Fibroblast of skin of abdomen (primary cell): ENCODE results near the gene SLC20A1.
"Not testable (repeated sequence)": the region's sequence is repeated elsewhere in the genome, so short reads cannot be mapped to it uniquely, and the experiment has no call there.

Source experiments
- DNase-seq: peaks from one replicate; pipeline ENCODE4 v3.0.0-alpha.2; 2013

SLC20A1 gene

DNA sequence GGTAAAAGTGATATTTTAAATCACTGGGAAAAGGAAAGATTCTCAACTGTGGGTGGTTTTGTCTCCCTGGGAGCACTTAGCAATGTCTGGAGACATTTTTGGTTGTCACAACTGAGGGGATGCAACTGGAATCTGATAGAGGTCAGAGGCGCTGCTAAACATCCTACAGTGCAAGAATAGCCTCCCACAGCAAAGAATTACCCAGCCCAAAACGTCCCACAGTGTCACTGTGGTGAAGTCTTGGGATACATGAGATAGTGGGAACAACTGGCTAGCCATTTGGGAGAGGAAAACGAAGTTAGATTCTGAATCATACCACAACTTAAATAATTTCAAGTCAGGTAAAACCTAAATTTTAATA, 38.7 kb downstream of the SLC20A1 start:
- no peak for DNase-seq

DNA sequence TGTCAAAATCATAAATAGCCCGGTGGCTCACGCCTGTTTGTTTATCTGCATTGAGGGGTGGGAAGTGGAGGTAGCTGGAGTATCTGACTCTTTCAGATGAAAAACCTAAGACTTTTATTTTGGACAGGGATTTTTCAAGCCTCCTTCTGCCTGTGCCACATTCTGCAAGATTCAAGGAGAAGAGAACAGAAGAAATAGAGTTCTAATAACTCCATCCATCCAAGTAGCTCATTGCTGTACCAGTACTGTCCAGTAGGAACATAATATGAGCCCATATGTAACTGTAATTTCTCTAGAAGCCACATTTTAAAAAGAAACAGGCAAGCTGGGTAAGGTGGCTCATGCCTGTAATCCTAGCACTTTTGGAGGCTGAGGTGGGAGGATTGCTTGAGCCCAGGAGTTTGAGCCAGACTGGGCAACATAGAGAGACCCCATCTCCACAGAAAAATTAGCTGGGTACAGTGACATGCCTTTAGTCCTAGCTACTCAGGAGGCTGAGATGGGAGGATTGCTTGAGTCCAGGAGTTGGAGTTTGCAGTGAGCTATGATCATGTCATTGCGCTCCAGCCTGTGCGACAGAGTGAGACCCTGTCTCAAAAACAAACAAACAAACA, 39.6 kb downstream of the SLC20A1 start:
- no peak for DNase-seq

DNA sequence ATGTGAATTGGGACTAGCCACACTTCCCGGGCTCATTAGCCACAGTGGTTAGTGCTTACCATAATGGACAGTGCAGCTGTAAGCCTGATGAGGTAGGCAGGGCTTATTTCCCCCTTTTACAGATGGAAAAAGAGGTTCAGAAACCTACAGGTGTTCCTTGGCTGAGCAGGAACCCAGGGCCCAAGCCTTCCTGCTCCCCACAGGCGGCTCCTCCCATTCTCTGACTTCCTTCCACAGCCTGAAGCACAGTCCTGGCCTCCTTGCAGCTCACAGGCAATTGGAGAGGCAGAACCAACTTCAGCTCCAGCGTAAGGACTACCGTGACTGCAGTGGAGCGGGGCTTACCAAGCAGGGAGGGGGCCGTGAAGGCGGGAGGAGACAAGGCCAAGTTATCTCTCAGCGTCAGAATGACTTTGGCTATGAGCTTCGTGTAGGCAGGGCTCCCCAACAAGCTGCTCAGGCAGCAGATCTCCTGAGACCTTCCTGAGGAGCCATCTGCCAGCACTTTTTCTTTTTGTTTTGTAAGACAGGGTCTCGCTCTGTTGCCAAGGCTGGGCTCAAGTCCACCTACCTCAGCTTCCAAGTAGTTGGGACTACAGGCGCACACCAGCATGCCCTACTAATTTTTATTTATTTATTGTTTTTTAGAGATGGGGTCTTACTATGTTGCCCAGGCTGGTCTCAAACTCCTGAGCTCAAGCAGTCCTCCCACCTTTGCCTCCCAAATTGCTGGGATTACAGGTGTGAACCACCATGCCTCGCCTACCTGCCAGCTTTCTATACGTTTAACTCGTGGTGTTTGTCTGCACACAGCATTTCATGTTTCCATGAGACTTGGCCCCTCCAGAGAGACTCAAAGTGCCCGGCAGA, 40.8 kb downstream of the SLC20A1 start:
- no peak for DNase-seq

DNA sequence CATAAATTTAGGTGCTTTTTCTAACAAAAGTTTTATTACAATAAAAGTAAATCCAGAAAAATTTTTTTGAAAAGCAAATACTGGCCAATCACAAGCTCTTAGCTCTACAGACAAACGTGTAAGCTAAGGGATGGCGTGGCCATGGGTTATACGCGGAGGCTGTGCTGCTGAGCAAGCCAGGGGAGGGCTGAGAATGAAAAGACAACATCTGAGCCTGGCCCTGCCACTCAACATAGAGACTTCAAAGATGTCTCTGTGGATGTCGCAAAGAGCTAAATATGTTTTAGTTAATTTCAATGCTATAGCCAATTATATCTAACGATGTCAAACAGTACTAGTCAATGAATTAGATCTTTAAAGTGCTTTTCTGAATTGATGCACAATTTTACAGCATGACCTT, 41.8 kb downstream of the SLC20A1 start:
- no peak for DNase-seq

DNA sequence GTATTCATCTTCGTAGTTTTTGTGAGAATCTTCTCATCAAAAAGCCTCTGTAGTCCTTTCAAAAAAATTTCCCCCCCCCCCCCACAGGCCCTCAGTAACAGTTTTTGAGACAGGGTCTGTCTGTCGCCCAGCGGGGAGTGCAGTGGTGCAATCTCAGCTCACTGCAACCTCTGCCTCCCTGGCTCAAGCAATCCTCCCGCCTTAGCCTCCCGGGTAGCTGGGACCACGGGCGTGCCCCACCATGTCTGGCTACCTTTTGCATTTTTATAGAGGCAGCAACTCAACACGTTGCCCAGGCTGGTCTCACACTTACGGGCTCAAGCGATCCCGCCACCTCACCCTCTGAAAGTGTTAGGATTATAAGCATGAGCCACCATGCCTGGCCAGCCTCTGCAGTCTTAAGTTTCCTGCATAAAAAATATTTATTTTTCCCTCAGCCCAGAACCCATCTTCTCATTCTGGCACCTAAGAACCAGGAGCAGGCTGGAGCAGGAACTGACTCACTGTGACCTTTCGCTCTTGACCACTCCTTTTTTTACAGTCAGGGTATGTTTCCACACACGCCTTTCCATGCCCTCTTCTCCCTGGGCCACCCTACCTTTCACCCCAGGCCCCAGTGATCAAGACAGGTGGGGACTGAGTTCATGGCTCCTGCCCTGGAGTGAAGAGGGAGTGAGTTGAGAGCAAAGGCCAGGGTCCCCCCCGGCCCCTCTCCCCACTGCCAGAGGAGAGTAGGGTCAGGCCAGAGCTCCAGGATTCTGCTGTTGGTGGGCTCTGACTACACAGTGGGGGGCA, 42.5 kb downstream of the SLC20A1 start:
- DNase-seq, result no peak

DNA sequence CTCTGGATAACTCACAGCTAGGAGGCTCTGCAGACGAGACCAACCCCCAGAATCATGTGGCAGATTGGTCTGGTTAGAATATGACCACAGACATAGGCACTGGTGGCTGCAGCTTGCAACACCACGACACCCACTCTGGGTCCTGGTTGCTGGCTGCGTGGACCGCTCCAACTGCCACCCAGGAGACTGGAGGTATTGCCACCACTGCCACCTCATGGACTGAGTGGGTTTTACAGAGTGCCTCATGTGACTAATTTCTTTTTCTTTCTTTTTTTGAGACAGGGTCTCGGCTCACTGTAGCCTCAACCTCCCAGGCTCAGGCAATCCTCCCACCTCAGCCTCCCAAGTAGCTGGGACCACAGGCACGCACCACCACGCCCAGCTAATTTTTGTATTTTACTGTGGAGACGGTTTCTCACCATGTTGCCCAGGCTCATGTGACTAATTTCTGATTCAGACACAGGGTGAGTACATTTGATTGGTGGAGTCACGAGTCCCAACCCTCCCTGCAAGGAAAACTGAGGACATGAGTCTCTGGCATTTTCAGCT, 45.2 kb downstream of the SLC20A1 start:
- peak; percentile 21 for DNase-seq

DNA sequence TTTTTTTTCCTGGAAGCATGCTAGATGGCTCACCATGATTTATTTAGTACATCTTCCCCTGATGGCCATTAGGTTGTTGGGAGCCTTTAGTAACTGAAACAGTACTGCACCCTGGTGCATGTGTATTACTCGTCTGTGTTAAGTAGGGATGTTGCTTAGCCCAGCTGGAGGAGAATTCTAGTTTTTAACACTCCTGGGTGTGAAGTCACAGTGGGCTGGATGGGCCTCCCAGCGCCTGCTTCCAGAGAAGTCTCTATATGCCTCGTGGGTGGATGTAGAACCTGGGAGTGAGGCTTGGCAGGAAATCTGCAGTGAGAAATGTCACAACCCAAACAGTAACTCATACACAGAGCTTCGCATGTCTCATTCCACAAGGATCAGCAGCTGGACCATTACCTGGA, 46.1 kb downstream of the SLC20A1 start:
- no peak for DNase-seq

DNA sequence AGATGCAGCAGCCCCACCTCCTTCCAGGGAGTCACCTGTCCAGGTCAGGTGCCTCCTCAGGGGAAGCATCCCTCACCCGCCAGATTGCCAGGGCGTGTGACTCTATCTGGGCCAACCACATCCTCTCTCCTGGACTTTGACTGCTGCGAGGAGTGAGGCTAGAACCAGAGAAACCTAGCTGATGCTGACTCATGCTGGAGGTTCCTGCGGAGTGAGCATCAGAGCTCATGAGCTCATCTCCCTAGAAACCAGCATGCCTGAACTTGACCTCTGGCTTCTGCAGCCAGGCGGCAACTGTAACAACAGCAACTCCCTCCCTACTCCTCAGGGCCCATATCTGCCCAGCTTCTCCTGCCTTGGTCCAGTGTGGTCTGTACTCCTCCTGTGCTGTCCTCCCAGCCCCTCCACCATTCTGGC, 46.8 kb downstream of the SLC20A1 start:
- peak; percentile 83 for DNase-seq

DNA sequence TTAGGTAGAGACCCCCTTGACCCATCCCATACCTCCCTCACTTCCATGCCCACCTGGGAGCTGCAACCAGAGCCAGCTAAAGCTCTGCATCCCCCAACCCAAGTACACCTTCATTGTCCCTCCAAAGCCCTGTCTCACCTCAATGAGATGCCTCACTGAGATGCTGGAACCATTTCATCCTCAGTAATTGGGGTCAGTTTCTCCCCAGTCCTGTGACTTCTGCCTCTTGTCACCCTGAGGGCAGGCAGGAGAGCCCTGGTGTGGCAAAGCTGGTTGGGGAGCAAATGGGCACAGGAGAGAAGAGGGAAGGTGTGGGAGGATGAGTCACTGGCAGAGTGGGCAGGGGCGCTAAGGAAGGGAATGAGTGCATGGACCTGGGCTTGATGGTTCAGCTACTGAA, 47.2 kb downstream of the SLC20A1 start:
- no peak for DNase-seq

DNA sequence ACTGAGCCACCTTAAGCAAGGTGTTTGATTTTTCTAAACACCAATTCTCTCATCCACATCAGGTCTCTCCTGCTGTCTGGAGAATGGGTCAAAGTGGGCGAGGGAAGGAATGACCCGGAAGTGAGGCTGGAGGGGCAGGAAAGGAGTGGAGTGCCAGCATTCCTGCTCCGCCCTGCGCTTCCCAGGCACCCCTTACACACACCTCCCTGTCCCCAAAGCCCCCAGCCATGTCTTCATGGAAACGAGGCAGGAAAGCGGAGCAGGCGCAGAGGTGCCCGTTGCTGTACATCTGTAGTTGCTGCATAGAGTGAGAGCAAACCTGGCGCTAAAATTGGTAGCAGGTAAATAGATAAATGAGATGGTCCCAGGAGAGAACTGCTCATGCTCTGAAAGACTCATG, 47.9 kb downstream of the SLC20A1 start:
- no peak for DNase-seq

DNA sequence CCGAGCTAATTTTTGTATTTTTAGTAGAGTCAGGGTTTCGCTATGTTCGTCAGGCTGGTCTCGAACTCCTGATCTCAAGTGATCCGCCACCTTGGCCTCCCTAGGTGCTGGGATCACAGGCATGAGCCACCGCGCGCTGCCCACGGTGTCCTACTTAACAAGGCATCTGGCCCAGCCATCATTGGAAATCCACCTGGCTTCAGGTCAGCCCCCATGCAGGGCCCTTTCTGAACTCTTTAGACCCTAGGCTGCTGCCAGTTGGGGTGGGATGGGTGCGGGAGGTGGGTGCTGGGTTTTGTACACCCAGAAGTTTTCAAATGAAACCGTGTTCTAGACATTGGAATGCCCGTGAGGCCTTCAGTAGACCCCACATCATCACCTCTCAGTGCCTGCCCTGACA, 48.4 kb downstream of the SLC20A1 start:
- no peak for DNase-seq

DNA sequence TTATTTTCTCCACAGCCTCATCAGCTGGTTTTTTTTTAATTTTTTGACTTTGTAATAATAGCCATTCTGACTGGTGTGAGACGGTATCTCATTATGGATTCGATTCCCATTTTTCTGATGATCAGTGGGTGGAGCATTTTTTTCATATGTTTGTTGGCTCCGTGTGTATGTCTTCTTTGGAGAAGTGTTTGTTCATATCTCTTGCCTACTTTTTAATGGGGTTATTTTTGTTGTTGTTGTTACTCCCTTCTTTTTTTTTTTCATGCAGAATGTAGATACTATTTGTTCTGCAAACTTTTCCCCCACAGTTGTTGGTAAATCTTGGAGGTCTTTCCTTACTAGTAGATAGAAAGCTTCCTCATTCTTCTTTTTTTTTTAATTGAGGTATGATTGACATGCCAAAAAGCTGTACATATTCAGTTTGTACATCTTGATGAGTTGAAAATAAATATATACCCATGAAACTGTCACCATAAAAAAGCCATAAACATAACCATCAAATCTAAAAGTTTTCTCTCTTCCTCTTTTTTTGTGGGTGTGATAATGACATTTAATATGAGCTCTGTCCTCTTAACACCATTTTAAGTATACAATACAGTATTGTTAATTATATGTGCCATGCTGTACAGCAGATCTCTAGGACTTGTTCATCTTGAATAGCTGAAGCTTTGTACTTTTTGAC, 53.2 kb downstream of the SLC20A1 start:
- DNase-seq, result no peak

DNA sequence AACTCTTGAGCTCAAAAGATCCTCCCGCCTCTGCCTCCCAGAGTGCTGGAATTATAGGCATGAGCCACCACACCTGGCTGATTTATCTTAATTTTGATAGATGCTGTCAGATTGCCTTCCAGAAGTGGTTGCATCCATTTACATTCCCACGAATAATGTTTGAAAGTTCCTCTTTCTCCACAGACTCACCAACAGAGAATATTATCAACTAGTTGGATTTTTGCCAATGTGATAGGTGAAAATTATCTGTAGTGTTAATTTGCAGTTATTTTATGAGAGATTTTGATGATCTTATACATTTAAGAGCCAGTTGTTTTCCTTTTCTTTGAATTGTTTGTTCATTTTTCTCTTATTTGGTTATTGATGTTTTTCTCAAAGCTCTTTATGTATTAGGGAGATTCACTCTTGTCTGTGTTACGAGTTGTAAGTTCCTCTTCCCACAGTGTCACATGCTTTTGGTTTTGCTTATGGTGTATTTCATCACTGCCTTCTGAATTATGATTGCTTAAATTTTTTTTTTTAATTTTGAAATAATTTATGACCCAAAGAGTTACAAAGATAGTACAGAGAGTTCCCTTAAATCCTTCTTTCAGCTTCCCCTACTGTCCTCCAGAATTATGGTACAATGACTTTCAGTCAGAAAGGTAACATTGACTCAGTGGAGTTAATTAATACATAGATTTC, 54.4 kb downstream of the SLC20A1 start:
- DNase-seq, result no peak

DNA sequence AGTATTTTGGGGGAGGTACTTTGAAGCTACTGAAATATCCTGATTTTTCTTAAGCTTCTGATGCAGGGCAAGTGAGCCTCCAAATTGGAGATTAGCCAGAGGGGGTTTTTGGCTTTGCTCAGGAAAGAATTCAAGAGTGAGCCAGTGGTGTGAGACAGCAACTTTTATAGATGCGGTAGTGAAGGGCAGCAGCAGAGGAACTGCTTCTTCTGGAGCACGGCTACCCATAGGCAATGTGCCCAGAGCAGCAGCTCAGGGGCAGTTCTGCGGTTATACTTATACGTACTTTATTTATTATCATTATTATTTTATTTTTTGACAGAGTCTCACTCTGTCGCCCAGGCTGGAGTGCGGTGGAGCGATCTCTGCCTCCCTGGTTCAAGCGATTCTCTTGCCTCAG, 55.3 kb downstream of the SLC20A1 start:
- DNase-seq, result no peak

DNA sequence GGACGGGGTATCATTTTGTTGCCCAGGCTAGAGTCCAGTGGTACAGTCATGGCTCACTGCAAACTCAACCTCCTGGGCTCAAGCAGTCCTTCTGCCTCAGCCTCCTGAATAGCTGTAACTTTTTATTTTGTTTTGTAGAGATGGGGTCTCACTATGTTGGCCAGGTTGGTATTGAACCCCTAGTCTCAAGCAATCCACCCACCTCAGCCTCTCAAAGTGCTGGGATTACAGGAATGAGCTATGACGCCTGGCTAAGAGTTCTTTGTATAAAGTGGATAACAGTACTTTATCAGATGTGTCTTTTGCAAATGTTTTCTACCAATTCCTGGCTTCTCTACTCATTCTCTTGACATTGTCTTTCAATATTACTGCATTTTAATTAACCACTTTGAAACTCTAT, 57.9 kb downstream of the SLC20A1 start:
- DNase-seq, result no peak

DNA sequence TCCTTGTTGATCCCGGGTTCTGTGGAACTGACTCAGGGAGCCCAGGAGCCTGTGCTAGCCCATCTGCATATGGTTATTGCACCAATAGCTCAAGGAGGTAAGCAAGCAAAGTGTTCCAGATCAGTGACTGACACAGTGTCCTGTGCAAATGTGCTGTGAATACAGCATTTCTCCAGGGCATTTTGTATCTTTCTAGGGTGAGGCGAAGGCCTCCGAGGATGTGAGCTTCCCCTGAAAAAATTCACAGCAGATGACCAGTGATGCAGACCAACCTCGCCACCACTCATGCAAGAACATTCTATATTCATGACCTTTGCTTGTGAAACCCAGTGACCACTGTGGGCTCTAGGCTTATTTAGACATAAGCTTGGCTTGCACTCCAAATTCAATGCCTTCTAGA, 59.8 kb downstream of the SLC20A1 start:
- DNase-seq, result no peak

DNA sequence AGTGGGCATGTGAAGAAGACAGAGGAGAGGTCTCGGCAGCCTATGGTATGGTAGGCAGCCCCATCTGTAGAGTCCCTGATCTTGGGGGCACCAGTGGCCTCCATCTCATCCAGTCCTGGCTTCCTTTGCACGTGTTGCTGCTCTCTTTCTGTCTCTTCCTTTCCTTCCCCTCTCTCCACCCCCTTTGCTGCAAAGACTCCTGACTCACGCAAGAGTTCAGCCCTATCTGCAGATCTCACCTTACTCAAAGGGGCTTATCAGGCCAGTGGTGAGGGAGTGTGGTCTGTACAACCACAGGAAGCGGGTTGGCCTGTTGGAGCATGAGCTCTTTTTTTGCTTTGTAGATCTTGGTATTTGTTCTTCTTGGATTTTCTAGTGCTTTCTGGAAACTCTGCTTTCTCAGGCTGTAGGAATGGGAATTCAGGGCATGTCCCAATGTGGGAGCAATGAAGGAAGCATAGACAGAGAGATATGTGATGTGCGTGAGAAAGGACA, 60.5 kb downstream of the SLC20A1 start:
- DNase-seq, result peak; percentile 35

DNA sequence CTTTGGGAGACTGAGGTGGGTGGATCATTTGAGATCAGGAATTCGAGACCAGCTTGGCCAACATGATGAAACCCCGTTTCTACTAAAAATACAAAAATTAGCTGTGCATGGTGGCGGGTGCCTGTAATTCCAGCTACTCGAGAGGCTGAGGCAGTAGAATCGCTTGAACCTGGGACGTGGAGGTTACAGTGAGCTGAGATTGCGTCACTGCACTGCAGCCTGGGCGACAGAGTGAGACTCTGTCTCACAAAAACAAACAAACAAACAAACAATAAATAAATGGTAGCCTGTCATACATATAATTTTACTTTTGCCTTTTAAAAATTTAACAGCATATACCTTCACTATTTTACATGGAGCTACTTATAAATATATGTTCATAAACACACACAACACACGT, 61.2 kb downstream of the SLC20A1 start:
- DNase-seq, result not testable (repeated sequence)

DNA sequence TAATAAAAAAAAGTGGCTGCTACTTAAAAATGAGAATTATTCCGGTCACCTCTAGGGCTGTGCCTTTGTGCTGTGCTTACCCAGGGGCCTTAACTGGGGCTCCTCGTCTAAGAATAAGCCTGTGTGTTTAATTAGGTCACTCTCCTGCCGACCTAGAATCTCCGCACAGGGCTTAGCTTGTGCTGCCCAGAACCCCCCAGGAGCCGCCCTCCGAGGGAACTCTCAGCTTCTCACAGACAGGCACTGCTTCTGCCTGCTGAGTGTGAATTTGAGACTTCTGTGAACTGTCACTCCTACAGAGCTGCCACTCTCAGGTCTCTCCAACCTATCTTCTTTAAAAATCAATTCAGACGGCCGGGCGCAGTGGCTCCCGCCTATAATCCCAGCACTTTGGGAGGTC, 63.2 kb downstream of the SLC20A1 start:
- no peak for DNase-seq

DNA sequence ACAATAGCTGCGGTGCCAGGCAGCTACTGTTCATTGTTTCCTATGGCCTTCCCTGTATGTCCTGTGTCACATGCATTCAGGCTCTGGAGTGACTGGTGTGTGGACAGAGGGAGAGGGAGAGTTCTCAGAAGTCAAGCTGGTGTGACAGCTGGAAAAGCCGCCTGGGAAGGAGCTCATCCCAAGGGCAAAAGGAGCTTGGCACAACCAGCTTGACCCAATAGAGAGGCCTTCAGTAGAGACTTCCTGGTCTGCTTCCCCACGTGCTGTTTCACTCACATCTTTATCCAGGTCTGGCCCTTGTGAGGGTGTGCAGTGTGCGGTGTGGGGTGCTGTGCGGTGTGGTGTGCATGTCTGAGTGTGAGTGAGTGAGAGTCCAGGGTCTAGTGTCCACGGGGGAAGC, 64.0 kb downstream of the SLC20A1 start:
- DNase-seq, result no peak

DNA sequence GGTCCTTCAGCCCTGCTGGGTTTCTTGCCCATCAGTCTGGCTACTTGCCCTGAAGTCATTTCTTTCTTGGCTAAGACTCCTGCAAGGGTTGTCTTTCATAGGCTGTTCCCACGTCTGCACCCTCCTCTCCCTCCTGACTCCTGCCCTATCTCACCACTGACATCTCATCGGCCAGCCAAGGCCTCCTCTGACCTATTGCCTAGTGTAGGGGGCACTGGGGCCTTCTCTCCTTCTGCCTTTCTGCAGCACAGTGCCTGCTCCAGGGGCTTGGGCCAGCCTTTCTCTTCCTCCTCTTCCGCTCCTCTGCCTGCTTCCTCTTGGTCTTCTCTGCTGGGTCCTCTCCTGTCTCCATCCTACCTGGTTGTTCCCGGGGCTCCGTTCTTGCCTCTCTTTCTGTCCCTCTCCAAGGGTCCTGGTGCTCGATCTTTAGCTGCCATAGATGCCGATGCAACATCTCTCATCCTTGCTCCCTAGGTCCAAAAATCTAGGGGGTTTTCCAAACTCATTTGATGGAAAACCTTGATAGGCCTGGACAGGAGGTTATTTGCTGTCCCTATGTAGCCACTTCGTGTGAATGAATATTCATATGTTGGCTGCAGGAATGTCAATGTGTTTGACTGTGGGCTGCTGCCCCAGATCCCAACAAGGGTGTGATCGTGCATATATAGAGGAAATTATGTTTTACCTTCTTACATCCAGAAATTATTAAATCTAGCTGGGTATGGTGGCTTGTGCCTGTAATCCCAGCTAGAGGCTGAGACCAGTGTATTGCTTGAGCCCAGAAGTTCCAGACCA, 65.4 kb downstream of the SLC20A1 start:
- no peak for DNase-seq
